ENCODE results near the gene API5.
"Not testable (repeated sequence)": the region's sequence is repeated elsewhere in the genome, so short reads cannot be mapped to it uniquely, and the experiment has no call there.

The API5 gene

DNA sequence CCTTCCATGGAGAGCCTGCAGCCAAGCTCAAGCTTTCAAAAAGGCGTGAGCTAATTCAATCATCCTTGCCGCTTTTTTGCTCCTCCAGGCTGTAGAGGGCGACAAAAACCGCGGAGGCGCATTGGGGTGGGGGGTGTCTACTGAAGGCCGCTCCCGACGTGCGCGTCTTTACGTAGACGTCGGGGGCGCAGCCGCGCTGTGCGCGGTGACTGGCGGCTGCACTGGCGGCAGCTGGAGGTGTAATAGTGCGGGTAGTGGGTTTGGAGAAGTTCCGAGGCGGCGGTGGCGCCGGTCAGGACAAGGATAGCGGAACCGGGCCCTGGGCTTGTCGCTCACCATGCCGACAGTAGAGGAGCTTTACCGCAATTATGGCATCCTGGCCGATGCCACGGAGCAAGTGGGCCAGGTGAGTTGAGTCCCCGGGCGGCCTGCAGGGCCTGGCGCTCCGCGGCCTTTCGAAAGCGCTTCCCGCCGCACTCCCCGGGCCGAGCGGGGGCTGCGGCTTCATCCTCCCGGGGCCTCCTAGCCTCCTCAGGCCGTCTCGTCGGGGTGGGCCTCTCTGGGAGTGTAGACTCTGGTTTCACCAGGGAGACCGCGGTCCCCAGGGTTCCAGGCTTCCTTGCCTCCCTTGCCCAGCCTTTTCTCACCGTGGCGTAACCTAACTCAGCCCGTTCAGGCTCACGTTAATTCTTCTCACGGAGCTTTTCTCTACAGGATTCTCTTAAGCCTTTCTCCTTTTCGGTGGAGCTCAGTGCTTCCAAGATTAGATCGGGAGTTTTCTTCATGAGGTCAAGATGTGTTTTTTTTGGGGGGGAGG is at the start of gene API5:
API5 (plus strand) TSS at position 206 of the 817 bp plus-strand sequence; CDS start at position 338, 132 bp downstream.
- DNase-seq = peak; percentile 14 to 93 (median 85)

DNA sequence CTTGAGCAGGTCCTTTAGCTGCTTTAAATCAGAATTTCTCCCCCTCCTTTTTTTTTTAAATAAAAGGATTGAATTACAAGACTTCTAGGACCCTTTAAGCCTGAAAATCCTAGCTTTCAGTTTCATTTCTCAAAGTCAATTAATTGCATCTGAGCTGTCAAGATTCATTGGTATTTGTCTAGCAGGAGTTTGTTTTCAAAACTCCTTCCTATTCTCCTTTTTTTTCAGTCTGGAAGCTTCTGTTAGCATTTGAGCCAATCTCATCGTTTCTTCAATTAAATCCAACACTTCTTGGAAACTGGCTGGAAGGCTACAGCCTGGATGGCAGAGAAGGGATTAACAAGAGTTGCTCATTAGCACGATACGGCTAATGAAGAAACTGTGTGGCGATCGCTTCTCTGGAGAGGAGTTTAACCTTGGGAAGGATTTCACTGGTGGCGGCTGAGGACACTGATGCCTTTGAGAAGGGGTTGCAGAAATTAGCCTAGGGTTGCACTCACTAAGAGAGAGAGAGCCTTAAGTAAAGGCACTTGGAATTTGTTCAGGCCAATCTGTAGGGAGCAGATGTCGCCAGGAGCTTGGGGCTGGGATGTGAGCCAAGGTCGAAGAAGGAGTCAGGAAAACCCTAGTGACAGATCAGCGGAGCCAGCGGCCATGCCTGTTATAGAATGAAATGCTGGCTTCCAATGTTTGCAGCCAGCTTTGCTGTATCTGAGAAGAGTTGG is 43.8 kb upstream of the API5 start:
- DNase-seq = peak in 35 of 56 donors; percentile 5 to 70 (median 34)

GRCh38 chr11:43268786-43269185 is 43.0 kb upstream of the API5 start:
- DNase-seq = no peak

DNA sequence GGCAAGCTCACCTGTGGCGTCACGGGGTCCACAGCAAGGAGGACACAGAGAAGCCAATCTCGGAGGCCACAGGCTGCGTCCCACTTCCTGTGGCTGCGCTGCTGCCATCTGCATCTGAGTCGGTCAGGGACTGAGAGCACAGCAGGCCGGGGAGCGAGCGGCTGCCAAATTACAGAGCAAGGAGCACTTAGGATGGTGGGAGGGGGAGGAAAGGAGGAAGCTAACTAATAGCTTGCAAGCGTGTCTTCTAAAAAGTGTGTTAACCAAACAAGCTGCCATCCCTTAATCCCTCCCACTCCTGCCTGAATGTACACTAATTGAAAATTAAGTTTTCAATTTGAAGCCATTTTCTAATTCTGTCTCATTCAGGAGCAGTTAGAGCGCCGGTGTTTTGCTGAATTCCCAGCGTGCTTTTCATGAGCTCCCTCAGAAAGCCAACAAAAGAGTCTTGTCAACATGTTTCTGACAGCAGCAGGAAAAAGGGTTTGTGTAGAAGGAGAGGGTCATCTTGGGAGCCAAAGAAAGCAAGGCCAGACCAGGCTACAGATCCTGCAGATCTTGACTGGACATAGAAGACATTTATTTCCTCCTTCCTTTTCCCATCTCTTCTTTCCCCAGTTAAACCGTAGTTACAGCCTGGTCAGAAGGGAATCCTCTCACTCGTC is 42.4 kb upstream of the API5 start:
- DNase-seq = peak in 23 of 56 donors; percentile 2 to 40 (median 16)

DNA sequence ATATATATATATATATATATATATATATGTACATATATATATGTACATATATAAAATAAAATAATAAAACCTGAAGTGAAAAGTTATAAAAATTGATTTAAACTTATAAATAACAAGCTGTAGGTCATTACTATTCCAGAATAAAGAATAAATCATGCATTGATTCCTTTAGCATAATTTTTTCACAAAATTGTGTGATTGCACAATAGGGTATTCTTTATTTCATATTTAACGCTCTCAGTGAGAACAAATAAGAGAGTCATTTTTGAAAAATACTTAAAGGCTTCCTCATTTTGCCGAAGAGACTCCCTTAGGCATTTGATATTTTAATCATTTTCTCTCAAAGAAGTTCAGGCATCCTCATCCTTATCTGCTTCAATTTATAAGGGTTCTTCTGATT is 41.3 kb upstream of the API5 start:
- no peak for DNase-seq

GRCh38 chr11:43278193-43278956 is 33.4 kb upstream of the API5 start:
- DNase-seq = peak in 1 of 56 donors; percentile 2

DNA sequence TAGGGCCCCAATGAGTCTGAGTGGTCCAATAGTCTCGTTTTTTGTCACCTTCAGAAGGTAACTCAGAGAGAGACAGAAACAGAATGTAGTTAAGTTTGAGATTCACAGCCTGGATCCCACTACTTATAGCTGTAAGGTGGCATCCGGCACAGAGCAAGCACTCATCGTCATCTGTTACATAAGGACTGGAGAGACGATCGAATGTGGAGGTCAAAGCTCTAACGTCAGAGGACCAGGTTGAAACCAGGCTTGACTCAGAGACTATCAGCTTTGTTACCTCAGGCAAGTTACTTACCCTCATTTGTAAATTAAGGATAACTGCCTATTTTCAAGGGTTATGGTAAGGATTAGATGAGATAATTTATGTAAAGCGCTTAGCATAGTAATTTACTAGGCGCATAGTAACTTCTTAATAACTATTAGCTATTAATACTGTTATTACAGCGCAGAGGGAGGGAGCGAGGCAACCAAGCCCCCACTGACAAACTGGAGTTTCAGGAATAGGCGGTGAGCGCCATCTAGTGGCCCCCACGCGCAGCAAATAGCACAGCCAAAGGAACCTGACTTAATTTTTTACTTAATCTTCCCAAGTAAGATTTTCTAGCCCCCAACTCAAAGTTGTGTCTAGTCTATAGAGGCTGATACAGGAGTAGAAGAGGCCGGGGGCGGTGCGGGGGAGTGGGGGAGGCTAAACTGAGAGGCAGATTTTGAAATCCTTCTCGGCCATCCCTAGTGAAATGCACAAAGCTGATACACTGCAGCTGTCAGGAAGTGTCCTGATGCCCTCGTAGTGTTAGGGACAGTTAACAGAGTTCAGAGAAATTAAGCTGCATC is 29.0 kb upstream of the API5 start:
- DNase-seq = peak in 26 of 56 donors; percentile 3 to 71 (median 15)

GRCh38 chr11:43285826-43286225 is 26.0 kb upstream of the API5 start:
- DNase-seq = no peak

- no peak for DNase-seq
Observed at GRCh38 chr11:43289368-43289767, 22.4 kb upstream of the API5 start.

DNA sequence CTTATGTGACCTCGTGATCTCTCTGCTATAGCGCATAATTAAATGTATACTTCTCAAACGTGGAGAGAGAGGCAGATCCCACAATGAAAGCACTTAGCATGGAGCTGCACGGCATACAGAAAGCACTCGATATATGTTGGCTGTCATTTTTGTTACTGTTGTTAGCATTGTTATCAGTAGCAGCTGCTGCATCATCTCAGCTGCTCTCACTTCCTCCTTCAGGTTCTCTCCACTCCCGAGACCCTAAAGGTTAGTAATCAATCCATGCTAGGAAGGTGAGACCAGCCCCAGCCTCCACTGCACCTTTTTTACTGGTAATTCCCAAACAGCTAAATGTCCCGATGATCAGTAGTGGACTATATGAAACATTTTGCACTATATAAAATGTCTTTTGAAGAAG is 13.4 kb upstream of the API5 start:
- no peak for DNase-seq

DNA sequence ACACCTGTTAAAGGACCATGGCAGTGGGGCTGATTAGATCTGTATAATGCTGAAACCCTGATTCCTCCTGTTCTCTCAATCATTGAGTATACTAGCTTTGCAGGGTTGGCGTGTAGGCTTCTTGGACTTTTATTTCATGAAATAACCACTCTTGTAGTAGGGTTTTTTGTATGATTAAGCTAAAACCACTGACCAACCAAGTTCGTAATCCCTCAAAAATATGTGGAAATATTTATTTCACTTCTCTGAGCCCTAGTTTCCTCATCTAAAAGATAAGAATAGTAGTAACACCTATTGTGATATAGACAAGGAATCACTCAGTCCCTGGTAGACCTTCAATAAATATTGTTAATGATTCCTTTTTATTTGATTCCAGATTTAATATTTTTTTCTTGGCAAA is 4.2 kb downstream of the API5 start:
- no peak for DNase-seq

GRCh38 chr11:43316451-43316850 is 4.7 kb downstream of the API5 start:
- no peak for DNase-seq

DNA sequence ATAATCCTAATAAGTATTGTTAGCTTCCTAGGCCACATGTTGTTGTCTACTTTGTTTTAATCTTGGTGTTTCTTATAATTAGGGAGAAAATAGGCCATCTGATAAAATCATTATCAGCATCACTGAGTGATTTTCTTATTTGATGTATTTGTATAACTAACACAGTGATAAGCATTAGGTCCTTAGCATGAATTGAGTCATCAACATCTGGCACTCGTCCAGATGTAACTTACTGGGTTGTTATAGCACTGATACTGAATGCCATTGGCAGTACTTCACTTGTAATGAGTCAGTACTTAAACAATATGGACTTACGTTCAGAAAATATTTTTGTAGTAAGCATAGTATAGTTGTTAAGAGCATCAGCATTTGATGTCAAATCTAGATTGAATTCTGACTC is 16.2 kb downstream of the API5 start:
- DNase-seq = no peak

GRCh38 chr11:43328482-43328881 is 16.7 kb downstream of the API5 start:
- DNase-seq = no peak

- no peak for DNase-seq
Observed at GRCh38 chr11:43341159-43341558, 29.4 kb downstream of the API5 start.

GRCh38 chr11:43351426-43351825 is 39.6 kb downstream of the API5 start:
- DNase-seq = not testable (repeated sequence)

- no peak for DNase-seq
Observed at GRCh38 chr11:43354311-43354710, 42.5 kb downstream of the API5 start.

GRCh38 chr11:43356336-43356735 is 44.5 kb downstream of the API5 start:
- DNase-seq = no peak

DNA sequence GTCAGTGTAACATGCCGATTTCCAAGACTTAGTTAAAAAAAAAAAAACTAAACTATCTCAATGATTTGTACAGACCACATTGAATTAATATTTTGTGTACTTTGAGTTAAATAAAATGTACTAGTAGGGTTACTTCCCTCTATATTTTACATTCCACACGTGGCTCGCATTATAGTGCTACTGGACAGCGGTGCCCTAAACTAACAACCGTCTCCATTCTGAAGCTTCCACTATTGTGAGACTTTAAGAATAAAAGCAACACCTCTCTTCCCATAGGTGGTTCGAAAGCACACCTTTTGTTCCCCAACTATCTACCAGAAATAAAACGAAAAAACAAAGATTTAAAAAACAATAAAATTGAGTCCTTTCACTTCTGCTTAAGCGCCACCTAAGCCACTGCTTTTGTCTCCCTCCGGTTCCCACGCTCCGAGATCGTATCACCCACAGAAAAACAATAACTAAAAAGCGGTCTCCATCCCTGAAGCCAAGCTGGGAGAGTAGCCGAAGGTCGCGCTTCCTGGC is 46.5 kb downstream of the API5 start:
- DNase-seq = no peak

GRCh38 chr11:43358801-43359421 is 47.1 kb downstream of the API5 start, which contains the start of gene TTC17:
Gene TTC17, plus strand, starts transcription at chr11:43358920. Its CDS starts 35 bp downstream, at chr11:43358955.
- peak; percentile 47 to 95 (median 88) for DNase-seq
